ENCODE results near the gene CAMK2A. TPM values are rescaled to one million over a fixed set of nuclear protein-coding genes. Genes with fewer than 3 reads are reported as not detected.

The CAMK2A gene
- polyA plus RNA-seq, 2 of the 4 experiments (the other 2 are of a cell fraction), result 0.09 to 0.93 TPM

DNA sequence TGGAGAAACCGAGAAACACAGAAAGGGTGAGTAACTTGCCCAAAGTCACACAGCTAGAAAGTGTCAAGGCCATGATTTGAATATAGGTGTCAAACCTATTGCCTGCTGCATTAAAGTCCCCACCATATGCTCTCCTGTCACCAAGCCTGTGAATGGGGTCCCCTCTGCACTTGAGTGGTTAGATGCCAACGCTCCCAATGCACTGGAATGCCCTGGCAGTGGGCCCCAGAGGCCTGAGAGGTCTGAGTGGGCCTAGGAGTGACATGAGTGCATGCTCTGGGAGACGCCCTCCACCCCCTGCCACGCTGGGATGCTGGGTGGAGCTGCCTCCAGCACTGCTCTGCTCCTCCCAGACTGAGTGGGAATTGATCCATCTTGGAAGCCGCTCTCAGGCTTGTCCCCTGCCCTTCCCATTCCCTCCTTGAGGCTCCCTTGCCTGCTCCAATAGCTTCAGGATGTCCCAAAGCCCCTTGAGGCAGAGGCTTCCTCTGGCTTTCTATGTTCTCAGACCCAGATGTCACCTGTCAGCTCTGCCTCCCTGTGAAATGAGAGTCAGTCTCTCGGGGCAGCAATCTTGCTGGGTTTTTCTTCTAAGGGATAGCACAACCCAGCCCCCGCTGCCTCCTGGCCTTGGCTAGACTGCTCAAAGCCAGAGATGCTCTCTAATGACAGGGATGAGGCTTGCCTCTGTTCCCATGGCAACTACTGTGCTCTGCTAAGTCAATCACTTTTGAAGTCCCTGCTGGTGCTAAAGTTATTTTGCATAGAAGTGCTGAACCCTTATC is 19.7 kb upstream of the CAMK2A start:
- ChIA-PET POLR2A (interaction anchor here (0.6 kb wide), 1 partner anchor 39 kb away, joined by 4 read pairs; no protein-coding TSS in a partner anchor), CTCF (interaction anchor here (0.9 to 3.2 kb wide), 5 partner anchors 10 to 42 kb away, joined by 3 to 17 read pairs (median 5); no protein-coding TSS in a partner anchor)
- Histone ChIP-seq H3K4me2 (no peak overlapping the region), H3K4me3 (no peak overlapping the region), H3K27ac (peak overlapping the region; percentile 7 to 46; a peak in 3 of 6 replicates), H3K4me1 (peaks cover 21% of the 10 kb centered on the region), H3K9me3 (no peaks in the 10 kb centered on the region)
- DNase-seq (ENCODE audit: low read depth in 1 of 2, low spot score in 1 of 2), result no peak
- TF ChIP-seq FOXS1 (CRISPR knock-in tag; IDR thresholded peaks at IDR 0.05) (no peak), ZSCAN20 (CRISPR knock-in tag; IDR thresholded peaks at IDR 0.05) (no peak), FOSL2 (IDR thresholded peaks at IDR 0.05) (no peak), FOSL2 (CRISPR knock-in tag; IDR thresholded peaks at IDR 0.05) (no peak), POLR2A (IDR thresholded peaks at IDR 0.05; ENCODE audit: low read length) (no peak), TP53 (CRISPR knock-in tag; IDR thresholded peaks at IDR 0.05) (no peak), NFE2L2 (conservative IDR thresholded peaks at IDR 0.05; ENCODE audit: low read length) (no peak), HOXB13 (CRISPR knock-in tag; IDR thresholded peaks at IDR 0.05; ENCODE audit: low read depth) (no peak), SREBF2 (IDR thresholded peaks at IDR 0.05) (no peak), RNF2 (IDR thresholded peaks at IDR 0.05; ENCODE audit: borderline replicate concordance, low read depth) (no peak), JUNB (IDR thresholded peaks at IDR 0.05) (no peak), ZNF302 (CRISPR knock-in tag; IDR thresholded peaks at IDR 0.05) (no peak), JUN (IDR thresholded peaks at IDR 0.05) (no peak), NR3C1 (IDR thresholded peaks at IDR 0.05) (no peak), HOXB5 (CRISPR knock-in tag; IDR thresholded peaks at IDR 0.05) (no peak)
- TF ChIP-seq, protein P1, sequence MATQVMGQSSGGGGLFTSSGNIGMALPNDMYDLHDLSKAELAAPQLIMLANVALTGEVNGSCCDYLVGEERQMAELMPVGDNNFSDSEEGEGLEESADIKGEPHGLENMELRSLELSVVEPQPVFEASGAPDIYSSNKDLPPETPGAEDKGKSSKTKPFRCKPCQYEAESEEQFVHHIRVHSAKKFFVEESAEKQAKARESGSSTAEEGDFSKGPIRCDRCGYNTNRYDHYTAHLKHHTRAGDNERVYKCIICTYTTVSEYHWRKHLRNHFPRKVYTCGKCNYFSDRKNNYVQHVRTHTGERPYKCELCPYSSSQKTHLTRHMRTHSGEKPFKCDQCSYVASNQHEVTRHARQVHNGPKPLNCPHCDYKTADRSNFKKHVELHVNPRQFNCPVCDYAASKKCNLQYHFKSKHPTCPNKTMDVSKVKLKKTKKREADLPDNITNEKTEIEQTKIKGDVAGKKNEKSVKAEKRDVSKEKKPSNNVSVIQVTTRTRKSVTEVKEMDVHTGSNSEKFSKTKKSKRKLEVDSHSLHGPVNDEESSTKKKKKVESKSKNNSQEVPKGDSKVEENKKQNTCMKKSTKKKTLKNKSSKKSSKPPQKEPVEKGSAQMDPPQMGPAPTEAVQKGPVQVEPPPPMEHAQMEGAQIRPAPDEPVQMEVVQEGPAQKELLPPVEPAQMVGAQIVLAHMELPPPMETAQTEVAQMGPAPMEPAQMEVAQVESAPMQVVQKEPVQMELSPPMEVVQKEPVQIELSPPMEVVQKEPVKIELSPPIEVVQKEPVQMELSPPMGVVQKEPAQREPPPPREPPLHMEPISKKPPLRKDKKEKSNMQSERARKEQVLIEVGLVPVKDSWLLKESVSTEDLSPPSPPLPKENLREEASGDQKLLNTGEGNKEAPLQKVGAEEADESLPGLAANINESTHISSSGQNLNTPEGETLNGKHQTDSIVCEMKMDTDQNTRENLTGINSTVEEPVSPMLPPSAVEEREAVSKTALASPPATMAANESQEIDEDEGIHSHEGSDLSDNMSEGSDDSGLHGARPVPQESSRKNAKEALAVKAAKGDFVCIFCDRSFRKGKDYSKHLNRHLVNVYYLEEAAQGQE (IDR thresholded peaks at IDR 0.05), result no peak
- TF ChIP-seq, protein P2, sequence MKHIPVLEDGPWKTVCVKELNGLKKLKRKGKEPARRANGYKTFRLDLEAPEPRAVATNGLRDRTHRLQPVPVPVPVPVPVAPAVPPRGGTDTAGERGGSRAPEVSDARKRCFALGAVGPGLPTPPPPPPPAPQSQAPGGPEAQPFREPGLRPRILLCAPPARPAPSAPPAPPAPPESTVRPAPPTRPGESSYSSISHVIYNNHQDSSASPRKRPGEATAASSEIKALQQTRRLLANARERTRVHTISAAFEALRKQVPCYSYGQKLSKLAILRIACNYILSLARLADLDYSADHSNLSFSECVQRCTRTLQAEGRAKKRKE (CRISPR knock-in tag; IDR thresholded peaks at IDR 0.05; ENCODE audit: low read depth), result no peak
- TF ChIP-seq, protein P3, sequence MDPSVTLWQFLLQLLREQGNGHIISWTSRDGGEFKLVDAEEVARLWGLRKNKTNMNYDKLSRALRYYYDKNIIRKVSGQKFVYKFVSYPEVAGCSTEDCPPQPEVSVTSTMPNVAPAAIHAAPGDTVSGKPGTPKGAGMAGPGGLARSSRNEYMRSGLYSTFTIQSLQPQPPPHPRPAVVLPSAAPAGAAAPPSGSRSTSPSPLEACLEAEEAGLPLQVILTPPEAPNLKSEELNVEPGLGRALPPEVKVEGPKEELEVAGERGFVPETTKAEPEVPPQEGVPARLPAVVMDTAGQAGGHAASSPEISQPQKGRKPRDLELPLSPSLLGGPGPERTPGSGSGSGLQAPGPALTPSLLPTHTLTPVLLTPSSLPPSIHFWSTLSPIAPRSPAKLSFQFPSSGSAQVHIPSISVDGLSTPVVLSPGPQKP (IDR thresholded peaks at IDR 0.05; ENCODE audit: low read depth, low read length), result no peak
- TF ChIP-seq, protein P4, sequence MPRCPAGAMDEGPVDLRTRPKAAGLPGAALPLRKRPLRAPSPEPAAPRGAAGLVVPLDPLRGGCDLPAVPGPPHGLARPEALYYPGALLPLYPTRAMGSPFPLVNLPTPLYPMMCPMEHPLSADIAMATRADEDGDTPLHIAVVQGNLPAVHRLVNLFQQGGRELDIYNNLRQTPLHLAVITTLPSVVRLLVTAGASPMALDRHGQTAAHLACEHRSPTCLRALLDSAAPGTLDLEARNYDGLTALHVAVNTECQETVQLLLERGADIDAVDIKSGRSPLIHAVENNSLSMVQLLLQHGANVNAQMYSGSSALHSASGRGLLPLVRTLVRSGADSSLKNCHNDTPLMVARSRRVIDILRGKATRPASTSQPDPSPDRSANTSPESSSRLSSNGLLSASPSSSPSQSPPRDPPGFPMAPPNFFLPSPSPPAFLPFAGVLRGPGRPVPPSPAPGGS (IDR thresholded peaks at IDR 0.05), result no peak
- 79% methylated on average over 7 of the region's 7 CpGs for WGBS (ENCODE audit: missing lambda C conversion rate)
- no peak for FAIRE-seq
- ATAC-seq, result peak in 1 of 2 experiments; percentile 49; a peak in 3 of 6 replicates

Measured in A549 (cell line).